ENCODE measurements around the gene GMIP.

GRCh38 chr19:19637186-19637522 lies 6.3 kb downstream of the GMIP start:
- no peak for TF ChIP-seq CEBPB (IDR thresholded peaks at IDR 0.05; ENCODE audit: low read depth, low read length)
- no peak for TF ChIP-seq CTCF (conservative IDR thresholded peaks at IDR 0.05; ENCODE audit: low read depth, low read length)
- TF ChIP-seq ELK1 (IDR thresholded peaks at IDR 0.05; ENCODE audit: borderline replicate concordance, low read depth, low read length) = no peak
- TF ChIP-seq MAZ (IDR thresholded peaks at IDR 0.05; ENCODE audit: borderline replicate concordance, low read depth, low read length) = no peak
